GM10266 (cell line): ENCODE data around the gene SLC4A4.

Experiments used
- DNase-seq: peaks from one replicate; pipeline ENCODE4 v3.0.0; 2012; ENCODE audit errors: extremely low spot score
- TF ChIP-seq, protein P1 (sequence below): IDR thresholded peaks from 2 replicates; pipeline ENCODE4 v1.5.1; 2012; ENCODE audit warnings: mild to moderate bottlenecking, low read depth; ENCODE audit not compliant: control insufficient read depth, insufficient read depth; ENCODE audit errors: missing control alignments

Gene SLC4A4

DNA sequence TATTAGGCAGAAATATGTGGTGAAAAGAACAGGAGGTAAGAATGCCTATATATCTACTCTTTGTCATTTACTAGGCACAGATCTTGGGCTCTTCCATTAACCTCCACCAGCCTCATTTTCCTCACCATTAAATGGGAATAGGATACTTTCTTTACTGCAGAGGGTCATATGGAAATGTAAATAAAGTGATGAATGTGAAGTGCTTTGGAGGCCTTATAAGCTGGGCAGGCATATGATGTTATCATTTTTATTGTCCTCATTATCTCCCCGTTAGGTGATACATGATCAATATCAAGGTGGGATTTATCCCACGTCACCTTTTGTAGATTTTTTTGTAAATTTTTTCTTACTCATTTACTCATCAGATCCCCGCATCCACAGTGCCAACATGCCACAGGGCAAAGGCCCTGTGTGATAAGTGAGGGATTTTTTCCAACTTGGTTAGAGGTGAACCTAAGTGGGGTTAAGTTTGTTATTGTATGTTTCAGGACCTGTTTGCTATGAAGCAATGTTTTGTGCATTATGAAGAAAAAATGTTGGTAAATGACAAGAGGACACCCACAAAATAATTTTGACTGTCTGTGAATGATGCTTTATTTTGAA is 107.8 kb downstream of the SLC4A4 start:
- TF ChIP-seq, protein P1, sequence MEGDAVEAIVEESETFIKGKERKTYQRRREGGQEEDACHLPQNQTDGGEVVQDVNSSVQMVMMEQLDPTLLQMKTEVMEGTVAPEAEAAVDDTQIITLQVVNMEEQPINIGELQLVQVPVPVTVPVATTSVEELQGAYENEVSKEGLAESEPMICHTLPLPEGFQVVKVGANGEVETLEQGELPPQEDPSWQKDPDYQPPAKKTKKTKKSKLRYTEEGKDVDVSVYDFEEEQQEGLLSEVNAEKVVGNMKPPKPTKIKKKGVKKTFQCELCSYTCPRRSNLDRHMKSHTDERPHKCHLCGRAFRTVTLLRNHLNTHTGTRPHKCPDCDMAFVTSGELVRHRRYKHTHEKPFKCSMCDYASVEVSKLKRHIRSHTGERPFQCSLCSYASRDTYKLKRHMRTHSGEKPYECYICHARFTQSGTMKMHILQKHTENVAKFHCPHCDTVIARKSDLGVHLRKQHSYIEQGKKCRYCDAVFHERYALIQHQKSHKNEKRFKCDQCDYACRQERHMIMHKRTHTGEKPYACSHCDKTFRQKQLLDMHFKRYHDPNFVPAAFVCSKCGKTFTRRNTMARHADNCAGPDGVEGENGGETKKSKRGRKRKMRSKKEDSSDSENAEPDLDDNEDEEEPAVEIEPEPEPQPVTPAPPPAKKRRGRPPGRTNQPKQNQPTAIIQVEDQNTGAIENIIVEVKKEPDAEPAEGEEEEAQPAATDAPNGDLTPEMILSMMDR, result no peak
- no peak for DNase-seq

DNA sequence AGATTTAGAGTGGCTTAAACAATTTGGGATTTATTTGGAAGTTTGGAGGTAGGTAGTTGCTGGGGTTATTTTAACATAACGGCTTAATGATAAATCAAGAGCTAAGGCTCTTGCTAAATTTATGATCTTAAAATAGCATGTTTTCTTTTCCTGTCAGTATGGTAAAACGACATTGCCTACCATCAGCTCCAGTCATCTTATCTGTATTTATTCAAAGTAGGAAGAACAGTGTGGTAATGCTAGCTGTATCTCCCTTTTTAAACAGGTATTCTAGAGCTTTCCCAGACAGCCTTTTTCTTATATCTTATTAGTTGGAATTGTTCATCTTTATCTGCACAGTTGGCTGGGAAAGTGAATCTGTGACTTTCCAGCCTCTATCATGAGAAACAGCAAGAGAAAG is 110.2 kb downstream of the SLC4A4 start:
- TF ChIP-seq, protein P1, result no peak
- no peak for DNase-seq

DNA sequence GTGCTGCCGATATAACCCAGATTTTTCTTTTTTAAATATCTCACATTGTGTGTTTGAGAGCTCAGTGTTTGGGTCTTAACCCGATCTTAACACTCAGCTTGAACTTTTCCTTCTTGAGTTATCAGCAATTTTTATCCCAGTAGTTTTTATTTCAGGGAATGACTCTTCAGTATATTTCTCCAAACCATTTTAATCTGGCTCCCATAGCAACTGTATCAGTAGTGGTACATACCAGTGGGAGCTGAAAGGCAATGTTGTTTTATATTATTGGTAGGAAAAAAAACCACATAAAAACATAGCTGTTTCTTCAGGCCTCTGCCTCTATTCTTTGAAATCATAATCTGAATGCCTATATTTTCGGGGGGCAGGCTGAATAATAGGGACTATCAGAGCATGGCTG is 111.1 kb downstream of the SLC4A4 start:
- no peak for DNase-seq
- TF ChIP-seq, protein P1, result no peak

DNA sequence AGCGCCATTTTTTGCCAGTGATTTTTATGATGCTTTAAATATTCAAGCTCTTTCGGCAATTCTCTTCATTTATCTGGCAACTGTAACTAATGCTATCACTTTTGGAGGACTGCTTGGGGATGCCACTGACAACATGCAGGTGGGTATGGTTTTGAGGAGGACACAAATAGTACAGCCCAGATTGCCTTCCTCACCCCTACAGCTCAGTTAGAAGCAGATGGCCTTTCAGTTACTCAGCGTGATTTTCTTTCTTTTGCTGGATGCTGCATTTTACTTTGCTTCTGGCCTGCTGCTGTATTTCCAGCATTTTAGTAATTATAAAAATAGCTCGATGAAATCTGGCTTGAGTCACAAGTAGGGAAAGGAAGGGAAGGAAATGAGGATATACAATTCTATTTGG is 114.7 kb downstream of the SLC4A4 start:
- TF ChIP-seq, protein P1, result no peak
- DNase-seq, result no peak

DNA sequence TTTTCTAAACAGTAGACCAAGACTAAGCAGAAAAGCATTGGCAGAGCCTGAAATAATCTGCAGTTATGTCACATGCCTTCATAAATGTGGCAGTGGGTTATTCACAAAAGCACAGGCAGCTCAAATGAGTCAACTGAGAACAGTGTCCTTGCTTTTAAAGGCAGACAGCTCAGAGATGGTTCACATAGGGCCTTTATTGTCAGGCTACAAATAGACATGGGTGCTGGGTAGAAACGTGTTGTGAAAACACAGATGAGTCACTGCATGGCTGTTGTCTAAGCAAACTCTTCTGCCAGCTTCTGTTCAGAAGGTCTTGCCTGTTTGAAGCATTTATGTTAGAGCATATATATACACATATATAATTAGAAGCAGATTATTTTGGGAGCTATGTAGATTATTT is 118.0 kb downstream of the SLC4A4 start:
- DNase-seq, result no peak
- TF ChIP-seq, protein P1, result no peak

DNA sequence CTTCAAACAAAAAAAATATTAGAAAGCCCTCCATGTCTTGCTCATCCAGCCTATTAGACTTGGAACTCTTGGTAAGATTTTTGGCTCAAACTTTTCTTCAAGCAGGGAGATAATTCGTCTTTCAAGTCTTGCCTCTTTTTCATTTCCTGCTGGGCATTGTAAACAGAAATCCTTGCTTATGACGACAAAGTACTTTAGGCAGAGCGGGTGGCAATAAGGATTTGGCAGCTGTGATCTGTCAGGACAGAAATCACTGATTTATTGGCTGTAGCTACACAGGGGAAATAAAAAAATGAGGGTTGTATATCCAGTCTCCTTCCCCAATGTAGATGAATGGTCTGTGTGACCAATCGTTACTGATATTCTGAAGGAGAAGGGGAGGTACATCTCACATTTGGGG is 121.6 kb downstream of the SLC4A4 start:
- no peak for DNase-seq
- TF ChIP-seq, protein P1, result no peak

DNA sequence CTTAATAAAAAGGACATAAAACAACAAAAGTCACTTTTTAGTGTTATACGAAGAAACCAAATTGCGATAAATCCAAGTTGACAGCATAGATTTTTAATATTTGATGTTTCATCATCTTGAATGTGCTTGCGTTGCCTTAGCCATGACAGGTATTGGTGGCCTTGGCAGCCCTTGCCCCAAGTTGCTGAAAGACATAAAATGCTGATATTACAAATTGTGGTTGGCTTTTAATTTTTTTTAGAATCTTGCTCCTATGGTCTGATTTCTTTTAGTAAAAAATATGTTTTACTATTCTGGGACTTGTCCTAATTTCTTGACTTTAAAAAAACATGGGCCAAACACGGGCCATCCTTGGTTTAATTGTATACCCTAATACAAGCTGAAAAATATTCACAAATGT is 122.6 kb downstream of the SLC4A4 start:
- TF ChIP-seq, protein P1, result no peak
- DNase-seq, result no peak
